ENCODE data around the gene FKBP6. TPM values are rescaled to one million over a fixed set of nuclear protein-coding genes. Genes with fewer than 3 reads are reported as not detected.

Gene FKBP6
- total RNA-seq, 1 donor from 2014 or later = not detected

DNA sequence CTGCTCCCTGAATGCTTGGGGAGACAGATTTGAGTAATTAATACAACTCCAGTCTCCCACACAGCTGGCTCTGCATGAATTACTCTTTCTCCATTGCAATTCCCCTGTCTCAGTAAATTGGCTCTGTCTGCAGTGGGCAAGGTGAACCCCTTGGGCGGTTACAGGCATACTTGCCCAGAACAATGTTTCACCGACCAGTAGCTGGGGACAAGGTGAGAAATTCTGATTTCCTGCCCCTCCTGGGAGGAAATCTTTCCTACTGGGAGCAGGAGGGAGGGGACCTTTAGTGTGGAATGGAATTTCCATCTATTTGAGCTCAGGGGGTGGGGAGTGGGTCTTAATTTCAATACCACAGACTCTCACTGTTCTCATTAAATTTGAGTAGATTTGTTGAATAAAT is 63.4 kb downstream of the FKBP6 start:
- no peak for TF ChIP-seq POLR2AphosphoS5 (IDR thresholded peaks at IDR 0.05; ENCODE audit: insufficient read depth in 1 of 2, low read depth in 1 of 2)
- TF ChIP-seq POLR2A (IDR thresholded peaks at IDR 0.05) = no peak
- TF ChIP-seq, protein P1, sequence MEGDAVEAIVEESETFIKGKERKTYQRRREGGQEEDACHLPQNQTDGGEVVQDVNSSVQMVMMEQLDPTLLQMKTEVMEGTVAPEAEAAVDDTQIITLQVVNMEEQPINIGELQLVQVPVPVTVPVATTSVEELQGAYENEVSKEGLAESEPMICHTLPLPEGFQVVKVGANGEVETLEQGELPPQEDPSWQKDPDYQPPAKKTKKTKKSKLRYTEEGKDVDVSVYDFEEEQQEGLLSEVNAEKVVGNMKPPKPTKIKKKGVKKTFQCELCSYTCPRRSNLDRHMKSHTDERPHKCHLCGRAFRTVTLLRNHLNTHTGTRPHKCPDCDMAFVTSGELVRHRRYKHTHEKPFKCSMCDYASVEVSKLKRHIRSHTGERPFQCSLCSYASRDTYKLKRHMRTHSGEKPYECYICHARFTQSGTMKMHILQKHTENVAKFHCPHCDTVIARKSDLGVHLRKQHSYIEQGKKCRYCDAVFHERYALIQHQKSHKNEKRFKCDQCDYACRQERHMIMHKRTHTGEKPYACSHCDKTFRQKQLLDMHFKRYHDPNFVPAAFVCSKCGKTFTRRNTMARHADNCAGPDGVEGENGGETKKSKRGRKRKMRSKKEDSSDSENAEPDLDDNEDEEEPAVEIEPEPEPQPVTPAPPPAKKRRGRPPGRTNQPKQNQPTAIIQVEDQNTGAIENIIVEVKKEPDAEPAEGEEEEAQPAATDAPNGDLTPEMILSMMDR (IDR thresholded peaks at IDR 0.05) = no peak
- H3K4me3 ChIP-seq = no peak overlapping the region
- H3K9me3 ChIP-seq = peaks cover 15% of the 10 kb centered on the region
- intact Hi-C loops (cut with DNase I) = no loop called here
- H3K36me3 ChIP-seq = no peaks in the 10 kb centered on the region
- H3K27me3 ChIP-seq = no peaks in the 10 kb centered on the region
- H3K27ac ChIP-seq = no peak overlapping the region
- no peaks in the 10 kb centered on the region for H3K4me1 ChIP-seq
- DNase-seq (ENCODE audit: extremely low spot score in 2 of 2) = no peak

DNA sequence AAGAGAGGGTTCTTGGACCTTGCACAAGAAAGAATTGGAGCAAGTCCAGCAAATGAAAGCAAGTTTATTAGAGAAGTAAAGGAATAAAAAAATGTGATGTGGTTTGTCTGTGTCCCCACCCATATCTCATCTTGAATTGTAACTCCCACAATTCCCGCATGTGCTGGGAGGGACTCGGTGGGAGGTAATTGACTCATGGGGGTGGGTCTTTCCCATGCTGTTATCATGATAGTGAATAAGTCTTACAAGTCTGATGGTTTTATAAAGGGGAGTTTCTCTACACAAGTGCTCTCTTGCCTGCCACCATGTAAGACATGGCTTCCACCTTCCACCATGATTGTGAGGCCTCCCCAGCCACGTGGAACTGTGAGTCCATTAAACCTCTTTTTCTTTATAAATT is 66.5 kb downstream of the FKBP6 start:
- no peak overlapping the region for H3K4me3 ChIP-seq
- H3K27me3 ChIP-seq = no peaks in the 10 kb centered on the region
- no peak for TF ChIP-seq POLR2A (IDR thresholded peaks at IDR 0.05)
- no peak for TF ChIP-seq POLR2AphosphoS5 (IDR thresholded peaks at IDR 0.05; ENCODE audit: insufficient read depth in 1 of 2, low read depth in 1 of 2)
- TF ChIP-seq, protein P1 (IDR thresholded peaks at IDR 0.05) = no peak
- no peaks in the 10 kb centered on the region for H3K36me3 ChIP-seq
- no peak overlapping the region for H3K27ac ChIP-seq
- H3K9me3 ChIP-seq = no peaks in the 10 kb centered on the region
- intact Hi-C loops (cut with DNase I) = no loop called here
- no peak for DNase-seq (ENCODE audit: extremely low spot score in 2 of 2)
- H3K4me1 ChIP-seq = no peaks in the 10 kb centered on the region

DNA sequence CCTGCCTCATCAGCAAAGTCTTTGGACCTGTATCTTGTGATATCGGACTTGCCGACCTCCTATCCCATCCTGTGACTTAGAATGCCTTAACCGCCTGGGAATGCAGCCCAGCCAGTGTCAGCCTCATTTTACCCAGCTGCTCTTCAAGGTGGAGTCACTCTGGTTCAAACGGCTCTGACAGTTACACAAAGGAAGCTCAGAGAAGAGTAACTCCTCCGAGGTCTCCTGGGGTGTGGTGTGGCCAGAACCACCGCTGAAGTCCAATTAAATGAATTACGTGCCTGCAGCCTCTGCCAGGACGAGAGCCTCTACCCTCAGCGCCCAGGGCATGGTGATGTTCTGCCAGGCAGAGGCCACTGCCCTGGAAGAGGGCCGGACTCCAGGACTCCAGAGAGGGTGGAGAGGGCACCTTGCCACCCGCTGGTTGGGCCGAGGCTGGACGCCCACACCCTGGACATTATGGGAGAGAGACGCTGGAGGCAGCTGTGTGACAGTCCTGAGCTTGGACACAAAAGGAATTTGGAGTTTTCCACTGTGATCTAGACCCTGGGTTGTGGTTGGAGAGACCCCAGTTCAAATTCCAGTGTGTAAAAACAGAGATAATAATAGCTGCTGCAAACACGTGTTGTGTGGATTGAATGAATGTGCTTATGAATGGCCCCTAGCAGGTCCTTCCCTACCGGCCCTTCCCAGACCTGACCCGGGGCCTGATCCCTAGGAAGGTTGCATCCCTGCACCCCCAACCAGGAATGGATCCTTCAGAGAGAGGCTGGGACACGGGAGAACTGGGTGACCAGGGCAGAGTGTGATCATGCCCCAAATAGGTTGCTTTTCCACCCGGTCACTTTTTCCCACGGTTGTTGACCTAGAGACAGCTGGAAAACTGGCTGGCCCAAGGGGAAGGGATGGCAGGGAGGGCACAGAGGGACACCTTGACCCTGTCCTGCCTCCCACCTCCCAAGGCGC is 67.9 kb downstream of the FKBP6 start:
- H3K9me3 ChIP-seq = no peaks in the 10 kb centered on the region

DNA sequence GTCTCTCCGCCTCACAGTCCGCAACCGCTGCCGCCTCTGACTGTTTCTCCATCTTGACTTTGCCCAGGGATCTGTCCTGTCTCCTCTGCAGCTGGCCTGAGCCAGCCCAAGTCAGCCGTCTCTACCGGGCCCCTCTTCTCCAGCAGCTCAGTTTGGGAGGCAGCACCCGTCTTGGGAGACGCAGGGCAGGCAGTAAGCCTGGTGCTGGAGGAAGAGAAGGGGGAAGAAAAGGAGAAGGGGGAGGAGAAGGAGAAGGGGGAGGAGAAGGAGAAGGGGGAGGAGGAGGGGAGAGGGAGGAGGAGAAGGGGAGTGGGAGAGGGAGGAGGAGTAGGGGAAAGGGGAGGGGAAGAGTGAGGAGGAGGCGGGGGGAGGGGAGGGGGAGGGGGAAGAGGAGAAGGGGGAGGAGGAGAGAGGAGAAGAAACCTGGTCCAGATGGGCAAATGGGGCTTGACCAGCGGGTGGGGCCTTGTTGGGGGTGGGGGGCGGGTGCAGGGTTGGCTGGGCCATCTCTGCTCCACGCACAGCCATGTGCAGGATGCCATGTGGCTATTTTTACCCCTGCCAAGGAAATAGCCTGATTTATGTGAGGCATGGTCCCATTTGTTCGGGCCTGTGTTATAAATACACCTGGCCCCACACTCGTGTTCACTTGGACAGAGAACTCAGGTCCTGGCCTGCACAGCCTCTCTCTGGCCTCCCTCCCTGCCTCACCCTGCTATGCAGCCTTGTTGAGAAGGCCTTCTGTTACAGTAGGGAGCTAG is 69.7 kb downstream of the FKBP6 start:
- no peak for TF ChIP-seq POLR2AphosphoS5 (IDR thresholded peaks at IDR 0.05; ENCODE audit: insufficient read depth in 1 of 2, low read depth in 1 of 2)
- no peak for TF ChIP-seq POLR2A (IDR thresholded peaks at IDR 0.05)
- TF ChIP-seq, protein P1 (IDR thresholded peaks at IDR 0.05) = no peak
- intact Hi-C loops (cut with DNase I) = no loop called here
- Histone ChIP-seq H3K27ac (no peak overlapping the region), H3K4me3 (no peak overlapping the region), H3K4me1 (no peaks in the 10 kb centered on the region), H3K9me3 (no peaks in the 10 kb centered on the region), H3K27me3 (no peaks in the 10 kb centered on the region), H3K36me3 (no peaks in the 10 kb centered on the region)
- no peak for DNase-seq (ENCODE audit: extremely low spot score in 2 of 2)

More for the DNA sequence above, 67.9 kb downstream of the FKBP6 start:
- Histone ChIP-seq H3K4me1 (no peaks in the 10 kb centered on the region), H3K36me3 (no peaks in the 10 kb centered on the region), H3K4me3 (no peak overlapping the region), H3K27me3 (no peaks in the 10 kb centered on the region), H3K27ac (no peak overlapping the region)
- intact Hi-C loops (cut with DNase I) = no loop called here
- no peak for DNase-seq (ENCODE audit: extremely low spot score in 2 of 2)
- TF ChIP-seq, protein P1 (IDR thresholded peaks at IDR 0.05) = no peak
- no peak for TF ChIP-seq POLR2A (IDR thresholded peaks at IDR 0.05)
